GM18867 (cell line): Measurements from ENCODE around the gene USH2A.

Source experiments
- ATAC-seq: cut with Tn5 transposase; IDR thresholded peaks from one replicate; pipeline ENCODE4 v1.9.1; 2021; ENCODE audit warnings: mild to moderate bottlenecking, moderate library complexity; ENCODE audit not compliant: unreplicated experiment

Gene USH2A

DNA sequence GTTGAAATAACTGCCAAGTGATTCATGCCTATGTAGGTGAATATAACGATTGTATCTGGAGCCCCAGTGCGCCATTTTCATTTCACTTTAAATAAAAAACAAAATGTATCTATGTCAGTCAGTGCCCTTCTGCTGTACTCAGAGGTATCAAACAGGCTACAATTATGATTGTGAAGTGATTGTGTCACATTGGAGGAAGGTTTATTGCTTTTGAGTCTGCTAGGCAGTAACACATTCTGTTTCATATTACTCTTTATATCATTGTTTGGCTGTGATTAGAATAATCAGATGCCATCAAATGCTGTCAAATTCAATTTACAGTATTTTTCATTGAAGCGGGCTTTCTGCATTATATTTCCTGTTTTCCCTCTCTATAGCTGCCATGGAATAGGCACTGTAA lies 684.2 kb downstream of the USH2A start:
- ATAC-seq: no peak

DNA sequence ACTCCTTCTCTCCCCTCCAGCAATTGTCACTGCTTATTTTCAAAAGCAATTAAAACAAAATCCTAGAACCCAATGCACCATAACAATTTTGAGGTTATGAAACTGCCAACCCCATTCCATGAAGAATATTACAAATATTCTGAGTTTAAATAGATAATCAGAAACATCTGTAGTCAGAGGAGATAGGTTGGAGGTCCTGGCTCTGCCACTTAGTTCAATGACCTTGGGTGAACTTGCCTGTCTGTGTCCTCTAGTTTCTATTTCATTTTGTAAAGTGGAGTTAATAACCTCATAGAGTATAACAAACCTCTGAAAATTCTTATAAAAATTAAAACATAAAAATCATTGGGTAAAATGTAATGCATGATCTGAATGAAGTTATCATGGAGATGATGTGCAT lies 691.5 kb downstream of the USH2A start:
- no peak for ATAC-seq

GRCh38 chr1:215730600-215730999 lies 692.6 kb downstream of the USH2A start:
- no peak for ATAC-seq

- ATAC-seq: no peak
Observed at GRCh38 chr1:215728169-215728568, 695.1 kb downstream of the USH2A start.

GRCh38 chr1:215720126-215720525 lies 703.1 kb downstream of the USH2A start:
- ATAC-seq: no peak

DNA sequence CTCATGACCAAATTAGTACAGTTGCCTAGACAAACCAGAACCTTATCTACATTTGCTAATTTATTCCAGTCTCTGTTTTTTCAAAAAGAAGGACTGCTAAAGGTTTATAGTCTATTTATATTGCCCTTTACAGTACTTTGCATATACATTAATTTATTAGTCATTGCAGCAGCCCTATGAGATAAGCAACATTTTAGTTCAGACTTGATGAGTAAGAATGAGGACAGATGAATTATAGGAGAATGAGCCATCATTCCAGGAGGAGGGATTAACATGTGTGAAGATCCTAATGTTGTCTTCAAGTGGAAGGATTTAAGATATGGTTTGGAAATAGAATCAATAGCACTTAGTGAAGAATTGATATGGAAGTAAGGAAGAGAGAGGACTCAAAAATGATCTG lies 703.7 kb downstream of the USH2A start:
- ATAC-seq: no peak

DNA sequence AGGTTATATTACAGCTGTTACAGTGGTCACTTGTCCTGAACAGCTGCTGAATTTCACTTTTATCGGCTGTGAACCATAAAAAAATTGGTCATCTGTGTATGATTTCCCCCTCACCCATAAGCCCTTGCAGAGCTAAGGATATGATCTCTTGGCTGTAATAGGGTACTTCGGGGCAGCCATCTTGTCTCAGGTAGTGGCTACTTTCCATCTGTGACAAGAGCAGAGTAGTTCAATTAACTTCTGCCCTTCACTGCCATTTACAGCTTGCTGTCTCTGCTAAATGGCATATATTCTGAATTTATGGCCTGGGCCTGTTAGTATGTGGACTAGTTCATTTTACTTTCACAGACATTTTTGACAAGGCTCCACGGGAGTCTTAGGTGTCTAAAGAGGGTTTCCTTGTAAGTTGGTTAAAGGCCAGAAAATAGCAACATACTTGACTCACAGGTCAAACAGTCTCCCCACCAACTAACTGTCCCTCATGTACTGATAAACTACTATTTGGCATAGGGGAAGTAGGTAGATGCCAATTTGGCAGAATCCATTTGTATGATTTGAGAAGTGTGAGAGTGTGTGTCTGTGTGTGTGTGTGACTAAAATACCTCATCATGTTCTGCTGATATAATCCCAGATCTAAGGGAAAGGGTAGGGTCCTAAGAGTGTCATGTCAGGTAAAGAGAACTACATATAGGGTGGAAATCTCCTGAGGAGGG lies 704.5 kb downstream of the USH2A start:
- no peak for ATAC-seq

- no peak for ATAC-seq
Observed at GRCh38 chr1:215717677-215718426, 705.4 kb downstream of the USH2A start.

DNA sequence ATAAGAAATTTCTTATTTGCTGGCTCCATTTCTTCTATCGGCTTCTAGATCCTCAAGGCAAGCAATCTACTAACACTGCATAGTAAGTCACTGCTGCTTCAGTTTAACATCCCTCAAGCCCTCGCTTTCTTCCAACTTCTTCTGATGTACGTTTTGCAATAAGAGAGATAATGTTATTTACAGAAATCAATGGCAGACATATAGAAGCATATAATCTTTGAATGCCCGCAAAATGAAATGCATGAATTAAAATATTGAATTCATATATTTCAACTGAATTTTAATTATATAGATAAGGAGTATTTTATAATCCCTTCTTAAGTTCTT lies 712.4 kb downstream of the USH2A start:
- no peak for ATAC-seq

DNA sequence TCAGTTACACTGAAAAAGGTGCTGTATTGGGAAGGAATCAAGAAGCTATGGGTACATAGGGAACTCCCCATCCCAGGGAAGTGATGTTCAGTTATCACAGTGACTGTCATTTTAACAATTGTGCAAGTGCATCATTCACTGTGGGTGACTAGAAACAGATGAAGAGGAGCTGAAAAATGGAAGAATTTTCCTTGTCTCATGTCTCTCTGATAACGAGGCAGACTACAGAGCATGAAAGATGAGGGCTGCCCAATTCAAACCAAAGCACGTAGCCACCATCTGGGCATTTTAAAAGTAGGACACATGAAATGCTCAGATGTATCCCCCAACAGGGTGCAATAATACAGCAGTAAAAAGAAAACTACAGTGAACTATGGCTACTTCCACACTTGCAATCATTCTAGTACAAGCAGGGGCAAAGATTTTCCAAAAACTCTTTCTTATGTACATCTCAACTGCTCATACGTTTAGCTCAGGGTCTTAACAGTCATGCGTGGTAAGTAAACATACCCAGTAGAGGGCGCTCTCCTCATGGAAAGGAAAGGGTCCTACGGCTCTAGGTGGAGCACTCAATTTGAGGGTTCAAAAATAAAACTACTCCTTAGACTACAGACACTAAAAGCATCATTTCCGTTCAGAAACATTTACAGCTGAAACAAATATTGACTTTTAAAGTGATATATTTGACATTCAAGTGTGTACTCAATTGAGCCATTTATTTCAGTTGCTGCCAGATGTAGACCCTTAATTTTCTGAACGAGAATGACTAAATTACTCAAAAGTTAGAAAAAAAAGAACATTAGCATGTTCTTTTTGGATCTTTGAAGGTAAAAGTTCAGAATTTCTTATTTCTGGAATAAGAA lies 713.0 kb downstream of the USH2A start:
- peak; percentile 86 for ATAC-seq

- peak; percentile 43 for ATAC-seq
Observed at GRCh38 chr1:215704089-215704860, 719.0 kb downstream of the USH2A start.

DNA sequence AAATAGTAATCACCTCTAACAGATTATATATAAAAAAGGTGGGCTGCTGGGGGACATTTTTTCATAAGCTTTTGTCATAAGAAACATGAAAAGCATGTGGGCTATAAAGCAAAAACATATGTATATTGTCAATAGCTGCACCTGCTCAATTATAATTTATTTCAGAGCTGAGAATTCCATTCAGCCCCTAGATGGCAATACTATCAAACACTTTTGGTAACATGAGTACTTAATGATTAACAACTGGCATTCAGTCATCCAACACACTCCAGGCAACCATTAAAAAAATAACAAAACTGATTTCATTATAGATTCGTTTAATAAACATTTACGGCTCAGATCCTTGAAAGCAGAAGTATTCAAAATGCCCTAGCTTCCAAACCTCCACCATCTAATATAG lies 741.0 kb downstream of the USH2A start:
- no peak for ATAC-seq

GRCh38 chr1:215681041-215681440 lies 742.2 kb downstream of the USH2A start:
- ATAC-seq: no peak

DNA sequence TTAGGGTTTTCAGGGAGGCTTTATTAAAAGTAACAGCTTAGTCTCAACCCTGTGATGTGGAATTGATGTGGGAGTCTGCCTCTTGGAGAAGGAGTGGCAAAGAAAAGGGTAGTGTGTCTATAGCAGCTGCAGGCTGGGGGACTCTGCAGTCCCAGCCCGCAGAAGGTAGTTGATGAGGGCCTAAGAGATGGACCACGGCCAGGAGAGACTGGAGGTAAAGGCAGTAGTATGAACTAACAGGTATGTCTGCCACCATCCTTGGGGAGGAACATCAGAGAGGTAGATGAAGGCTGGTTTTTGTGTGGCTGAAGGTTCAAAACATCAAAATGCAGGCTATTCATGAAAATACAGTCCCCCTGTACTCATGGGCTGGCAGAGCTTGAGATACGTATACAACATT lies 744.0 kb downstream of the USH2A start:
- ATAC-seq: no peak

DNA sequence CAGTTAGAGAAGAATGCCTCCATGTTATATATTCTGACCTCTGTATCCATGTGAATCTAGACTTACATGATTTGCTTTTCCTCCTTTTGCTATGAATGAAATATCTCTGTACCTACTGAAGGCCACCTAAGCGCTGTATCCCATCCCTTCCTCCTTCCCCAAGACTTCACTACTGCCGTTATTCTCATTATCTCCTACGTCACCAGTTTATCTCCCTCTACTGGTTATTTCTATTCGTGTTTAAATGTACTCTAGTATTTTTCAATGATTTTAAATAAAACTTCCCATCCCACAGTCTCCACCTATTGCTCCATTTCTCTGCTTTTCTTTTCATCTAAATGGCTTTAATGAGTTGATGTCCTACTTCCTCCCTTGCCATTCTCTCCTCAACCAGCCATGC lies 746.1 kb downstream of the USH2A start:
- no peak for ATAC-seq

GRCh38 chr1:215673943-215674342 lies 749.3 kb downstream of the USH2A start:
- ATAC-seq: no peak

DNA sequence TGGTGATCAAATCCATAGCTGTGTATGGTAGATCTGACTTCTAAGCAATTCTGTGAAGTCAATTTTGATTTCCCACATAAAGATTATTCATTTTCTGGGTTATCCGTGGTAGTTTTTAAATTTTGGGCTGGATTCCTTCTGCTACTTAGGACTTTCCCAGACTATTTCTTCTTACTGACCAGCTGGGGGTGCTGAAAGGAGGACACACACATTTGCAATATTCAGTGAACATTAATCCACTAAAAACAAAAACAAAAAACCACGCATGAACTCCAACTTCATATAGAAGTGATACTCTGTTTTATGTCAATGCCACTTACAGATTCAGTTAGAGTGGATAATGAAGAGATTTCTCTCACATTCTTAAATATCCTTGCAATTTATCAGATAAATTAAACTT lies 750.8 kb downstream of the USH2A start:
- ATAC-seq: no peak

DNA sequence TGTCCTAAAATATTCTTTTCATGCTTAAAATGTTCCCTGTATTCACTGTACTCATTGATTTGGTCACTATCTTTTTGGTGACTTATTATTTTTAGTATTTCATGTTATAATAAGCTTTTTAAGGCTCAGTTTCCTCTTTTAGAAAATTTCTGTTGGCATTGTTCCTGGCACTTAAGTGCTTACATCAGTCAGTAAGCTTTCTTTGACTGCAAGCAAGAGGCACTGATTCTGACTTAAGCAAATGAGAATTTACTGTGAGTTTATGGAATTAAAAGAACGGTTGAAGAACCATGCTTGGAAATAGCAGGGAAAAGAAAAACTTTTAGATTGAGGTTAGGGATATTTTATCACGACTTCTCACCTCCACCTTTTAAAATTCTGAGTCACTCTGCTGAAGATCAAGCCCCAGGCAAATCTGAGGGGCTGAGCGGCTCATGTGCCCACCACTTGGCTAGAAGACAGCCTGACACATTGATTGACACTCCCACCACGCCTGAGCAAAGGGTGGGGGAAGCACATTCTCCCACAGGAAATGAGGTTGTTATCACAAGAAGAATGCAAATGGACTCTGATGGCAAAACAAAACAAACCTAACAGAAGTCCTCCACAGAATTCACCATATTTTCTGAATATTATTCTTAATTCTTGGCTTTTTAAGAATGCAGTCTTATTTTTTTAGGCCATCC lies 753.3 kb downstream of the USH2A start:
- ATAC-seq: no peak

DNA sequence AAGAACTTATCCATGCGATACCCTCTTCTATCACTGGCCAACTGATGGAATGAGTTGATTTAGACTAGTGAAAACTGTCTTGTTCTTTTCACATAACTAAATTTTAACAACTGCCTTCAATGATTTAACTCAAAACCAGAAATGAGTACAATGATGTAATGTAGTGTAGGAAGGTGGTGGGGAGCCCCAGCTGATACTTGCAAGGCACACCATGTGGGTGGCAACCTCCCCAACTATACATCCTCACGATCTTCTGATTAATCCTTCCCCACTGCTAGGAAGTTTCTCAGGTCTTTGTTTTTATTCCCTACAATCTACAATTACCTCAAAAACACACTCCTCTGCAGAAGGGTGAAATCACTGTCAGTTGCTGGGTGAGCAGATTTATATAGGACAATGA lies 755.5 kb downstream of the USH2A start:
- no peak for ATAC-seq

DNA sequence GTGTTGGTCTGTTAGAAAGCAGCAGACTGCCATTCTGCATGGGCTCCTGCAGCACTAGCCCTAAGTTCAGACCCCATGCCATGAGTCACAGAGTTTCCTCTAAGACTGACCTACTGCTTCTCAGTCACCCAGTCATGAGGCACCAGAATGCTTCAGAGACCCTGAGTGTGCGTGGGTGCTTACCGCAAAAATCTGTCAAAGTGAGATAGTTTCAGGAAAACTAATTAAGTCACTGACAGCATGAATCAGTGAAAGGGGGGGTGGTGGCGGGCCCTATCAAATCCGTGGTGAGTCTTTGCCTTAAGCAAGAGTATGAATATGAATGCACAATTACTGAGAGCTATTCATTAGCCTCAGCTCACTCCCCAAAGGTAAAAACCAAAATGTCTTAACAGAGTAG lies 758.0 kb downstream of the USH2A start:
- ATAC-seq: peak; percentile 53
